ENCODE measurements around the gene HSPG2. TPM values are rescaled to one million over a fixed set of nuclear protein-coding genes. Genes with fewer than 3 reads are reported as not detected.

The HSPG2 gene
- total and polyA plus RNA-seq, 9 of the 15 experiments (the other 6 are each of a cell fraction or from before 2014, with no cell fraction given): 0.14 to 160 (median 15.7) TPM

GRCh38 chr1:21881250-21881649, 55.9 kb downstream of the HSPG2 start:
- 81% methylated on average over 10 of the region's 12 CpGs for WGBS (ENCODE audit: insufficient coverage, low coverage, missing lambda C conversion rate)
- TF ChIP-seq, protein P1, sequence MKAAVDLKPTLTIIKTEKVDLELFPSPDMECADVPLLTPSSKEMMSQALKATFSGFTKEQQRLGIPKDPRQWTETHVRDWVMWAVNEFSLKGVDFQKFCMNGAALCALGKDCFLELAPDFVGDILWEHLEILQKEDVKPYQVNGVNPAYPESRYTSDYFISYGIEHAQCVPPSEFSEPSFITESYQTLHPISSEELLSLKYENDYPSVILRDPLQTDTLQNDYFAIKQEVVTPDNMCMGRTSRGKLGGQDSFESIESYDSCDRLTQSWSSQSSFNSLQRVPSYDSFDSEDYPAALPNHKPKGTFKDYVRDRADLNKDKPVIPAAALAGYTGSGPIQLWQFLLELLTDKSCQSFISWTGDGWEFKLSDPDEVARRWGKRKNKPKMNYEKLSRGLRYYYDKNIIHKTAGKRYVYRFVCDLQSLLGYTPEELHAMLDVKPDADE (conservative IDR thresholded peaks at IDR 0.05; ENCODE audit: control insufficient read depth, low read depth, low read length): no peak
- TF ChIP-seq TCF3 (CRISPR knock-in tag; IDR thresholded peaks at IDR 0.05) (no peak), HIVEP1 (CRISPR knock-in tag; IDR thresholded peaks at IDR 0.05) (no peak), NR0B1 (IDR thresholded peaks at IDR 0.05; ENCODE audit: partially characterized antibody) (no peak), ZNF398 (CRISPR knock-in tag; IDR thresholded peaks at IDR 0.05) (no peak), ZNF3 (CRISPR knock-in tag; IDR thresholded peaks at IDR 0.05) (no peak), RFX5 (IDR thresholded peaks at IDR 0.05; ENCODE audit: low read depth, low read length) (no peak), ZNF639 (CRISPR knock-in tag; conservative IDR thresholded peaks at IDR 0.05 in 1 of 2, IDR thresholded peaks at IDR 0.05 in 1 of 2) (no peak)
- TF ChIP-seq, protein P2, sequence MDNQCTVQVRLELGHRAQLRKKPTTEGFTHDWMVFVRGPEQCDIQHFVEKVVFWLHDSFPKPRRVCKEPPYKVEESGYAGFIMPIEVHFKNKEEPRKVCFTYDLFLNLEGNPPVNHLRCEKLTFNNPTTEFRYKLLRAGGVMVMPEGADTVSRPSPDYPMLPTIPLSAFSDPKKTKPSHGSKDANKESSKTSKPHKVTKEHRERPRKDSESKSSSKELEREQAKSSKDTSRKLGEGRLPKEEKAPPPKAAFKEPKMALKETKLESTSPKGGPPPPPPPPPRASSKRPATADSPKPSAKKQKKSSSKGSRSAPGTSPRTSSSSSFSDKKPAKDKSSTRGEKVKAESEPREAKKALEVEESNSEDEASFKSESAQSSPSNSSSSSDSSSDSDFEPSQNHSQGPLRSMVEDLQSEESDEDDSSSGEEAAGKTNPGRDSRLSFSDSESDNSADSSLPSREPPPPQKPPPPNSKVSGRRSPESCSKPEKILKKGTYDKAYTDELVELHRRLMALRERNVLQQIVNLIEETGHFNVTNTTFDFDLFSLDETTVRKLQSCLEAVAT (IDR thresholded peaks at IDR 0.05): no peak
- TF ChIP-seq, protein P3, sequence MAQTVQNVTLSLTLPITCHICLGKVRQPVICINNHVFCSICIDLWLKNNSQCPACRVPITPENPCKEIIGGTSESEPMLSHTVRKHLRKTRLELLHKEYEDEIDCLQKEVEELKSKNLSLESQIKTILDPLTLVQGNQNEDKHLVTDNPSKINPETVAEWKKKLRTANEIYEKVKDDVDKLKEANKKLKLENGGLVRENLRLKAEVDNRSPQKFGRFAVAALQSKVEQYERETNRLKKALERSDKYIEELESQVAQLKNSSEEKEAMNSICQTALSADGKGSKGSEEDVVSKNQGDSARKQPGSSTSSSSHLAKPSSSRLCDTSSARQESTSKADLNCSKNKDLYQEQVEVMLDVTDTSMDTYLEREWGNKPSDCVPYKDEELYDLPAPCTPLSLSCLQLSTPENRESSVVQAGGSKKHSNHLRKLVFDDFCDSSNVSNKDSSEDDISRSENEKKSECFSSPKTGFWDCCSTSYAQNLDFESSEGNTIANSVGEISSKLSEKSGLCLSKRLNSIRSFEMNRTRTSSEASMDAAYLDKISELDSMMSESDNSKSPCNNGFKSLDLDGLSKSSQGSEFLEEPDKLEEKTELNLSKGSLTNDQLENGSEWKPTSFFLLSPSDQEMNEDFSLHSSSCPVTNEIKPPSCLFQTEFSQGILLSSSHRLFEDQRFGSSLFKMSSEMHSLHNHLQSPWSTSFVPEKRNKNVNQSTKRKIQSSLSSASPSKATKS (CRISPR knock-in tag; IDR thresholded peaks at IDR 0.05): no peak

More at GRCh38 chr1:21881250-21881649, 55.9 kb downstream of the HSPG2 start:
- H3K36me3 ChIP-seq (ENCODE audit: control insufficient read depth, insufficient read depth, low read length): peaks cover 87% of the 10 kb centered on the region
- peak overlapping the region in 1 of 2 experiments; percentile 19; a peak in 1 of 4 replicates for H3K9ac ChIP-seq (ENCODE audit: insufficient read depth in 1 of 2, low read depth in 2 of 2, low read length in 2 of 2)
- intact Hi-C loops (cut with micrococcal nuclease): no loop called here
- no peak for ATAC-seq
- H3K4me3 ChIP-seq: no peak overlapping the region
- H3K9me3 ChIP-seq (replicated peaks; ENCODE audit: control insufficient read depth, insufficient read depth, low read depth, low read length): no peaks in the 10 kb centered on the region
- H3K79me2 ChIP-seq (ENCODE audit: control insufficient read depth, insufficient read depth, low read length): no peaks in the 10 kb centered on the region
- in situ Hi-C loops (cut with MboI): no loop called here
- ChIA-PET CTCF (ENCODE audit: low intra/inter-chr PET ratio) (no interaction called here), POLR2A (interaction anchor here (0.9 to 1.1 kb wide), 3 partner anchors 11 to 15 kb away, joined by 3 to 4 read pairs (median 3); no protein-coding TSS in a partner anchor)
- H4K20me1 ChIP-seq (replicated peaks; ENCODE audit: control insufficient read depth, insufficient read depth, low read length): no peaks in the 10 kb centered on the region; the same call in 1 of the 2 replicates
- no peak overlapping the region for H3K27ac ChIP-seq (ENCODE audit: extremely low read depth, low read depth, low read length)
- no peak for DNase-seq (ENCODE audit: extremely low read depth in 1 of 4, low spot score in 3 of 4)
- no peak overlapping the region for H2AFZ ChIP-seq (ENCODE audit: low read depth, low read length)
- no peaks in the 10 kb centered on the region for H3K27me3 ChIP-seq (ENCODE audit: control insufficient read depth in 2 of 2, insufficient read depth in 2 of 2, low read length in 2 of 2)
- no peaks in the 10 kb centered on the region for H3K9me1 ChIP-seq (ENCODE audit: control insufficient read depth, insufficient read depth, low read length)
- H3K4me1 ChIP-seq (replicated peaks in 1 of 2; ENCODE audit: control insufficient read depth in 2 of 2, insufficient read depth in 2 of 2, low read length in 2 of 2): peaks cover 3 to 32% of the 10 kb centered on the region in 2 experiments; a peak in 4 of 5 replicates
- BruUV-seq (replicated peaks): no TSS peak
- FAIRE-seq: no peak
- H3K4me2 ChIP-seq (ENCODE audit: insufficient read depth, low read length): no peak overlapping the region
